DMS79 treated with DMSO at 0.1 percent for 48 hours (cell line): ENCODE data around the gene C1orf87.

Source experiments
- DNase-seq: peaks from one replicate; lab custom pipeline; 2025; lab: John Stamatoyannopoulos, UW

The C1orf87 gene, protein sequence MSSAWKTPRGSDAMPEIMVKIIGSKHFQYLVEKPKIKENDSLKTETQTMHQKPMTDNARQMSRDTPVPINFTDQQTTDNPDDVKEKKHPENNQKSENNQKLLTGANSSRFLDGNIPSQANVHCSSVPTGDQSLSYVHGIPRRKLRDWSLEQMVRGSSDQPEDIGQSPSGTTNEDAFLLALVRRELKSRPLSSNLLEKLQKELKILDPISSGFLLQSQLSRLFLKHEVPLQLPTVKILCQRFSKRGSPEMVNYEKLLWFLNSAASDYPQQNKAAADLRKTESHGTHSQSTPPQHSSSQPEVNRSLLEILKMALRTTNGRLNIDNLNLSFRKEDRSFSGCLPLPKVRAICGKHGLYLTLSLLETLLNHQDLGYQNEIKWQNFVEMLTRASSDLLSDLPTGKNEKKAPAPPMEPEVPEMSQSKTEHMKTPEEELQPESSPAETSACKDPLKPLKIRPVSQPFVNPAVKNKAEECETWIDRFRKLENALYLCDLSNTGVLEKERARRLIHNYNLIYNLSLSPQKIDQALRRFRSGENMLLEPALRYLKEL

DNA sequence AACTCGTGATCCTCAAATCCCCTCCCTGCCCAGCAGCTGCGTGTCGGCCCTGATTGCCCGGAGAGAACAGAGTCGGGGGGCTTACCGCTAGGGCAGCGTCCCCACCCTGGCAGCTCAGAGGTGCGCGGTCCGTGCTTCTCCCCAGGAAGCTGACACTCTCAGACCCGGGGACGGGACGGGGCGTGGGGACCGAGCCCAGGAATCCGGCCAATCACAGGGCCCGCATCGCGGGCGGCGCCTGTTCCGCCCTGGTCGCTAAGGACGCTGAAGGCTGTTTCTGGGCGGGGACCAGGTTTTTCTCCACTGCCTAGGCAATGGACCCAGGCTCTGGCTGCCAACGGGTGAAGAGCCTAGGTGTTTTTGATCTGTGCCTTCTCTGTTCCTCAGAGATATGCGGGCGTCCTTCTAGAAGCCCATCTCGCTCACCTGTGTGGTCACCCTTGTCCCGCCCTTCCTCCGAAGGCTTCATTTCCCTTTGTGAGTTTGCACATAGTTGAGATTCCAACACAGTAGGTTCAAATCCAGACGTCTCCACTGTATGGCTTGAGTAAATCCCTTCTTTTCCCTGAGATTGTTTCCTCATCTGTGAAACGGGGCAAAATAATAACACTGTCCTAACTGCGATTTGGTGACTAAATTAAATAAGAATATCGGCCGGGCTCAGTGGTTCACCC, at the start of gene C1orf87:
C1orf87 (minus strand) TSS at position 166 of the 674 bp plus-strand sequence. CDS start 1,127 bp downstream, outside the sequence.
- DNase-seq: no peak

DNA sequence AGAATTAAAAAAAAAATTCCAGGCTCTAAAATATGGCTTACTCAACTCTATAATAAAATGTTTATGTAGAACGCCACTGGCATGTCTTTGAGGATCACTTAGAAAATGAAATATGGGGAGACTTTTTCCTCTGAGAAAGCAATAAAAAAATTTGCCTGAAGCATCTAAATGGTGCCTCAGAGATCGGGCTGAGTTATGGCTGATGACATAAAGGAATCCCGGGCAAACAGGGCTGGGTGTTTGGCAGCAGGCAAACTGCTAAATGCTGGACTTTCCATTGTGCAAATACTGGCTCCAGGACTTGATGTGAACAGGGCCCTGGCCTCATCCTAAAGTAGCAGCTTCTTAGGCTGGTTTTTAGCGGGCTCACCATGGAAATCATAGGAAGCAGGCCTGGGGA, 44.5 kb upstream of the C1orf87 start:
- DNase-seq: no peak

DNA sequence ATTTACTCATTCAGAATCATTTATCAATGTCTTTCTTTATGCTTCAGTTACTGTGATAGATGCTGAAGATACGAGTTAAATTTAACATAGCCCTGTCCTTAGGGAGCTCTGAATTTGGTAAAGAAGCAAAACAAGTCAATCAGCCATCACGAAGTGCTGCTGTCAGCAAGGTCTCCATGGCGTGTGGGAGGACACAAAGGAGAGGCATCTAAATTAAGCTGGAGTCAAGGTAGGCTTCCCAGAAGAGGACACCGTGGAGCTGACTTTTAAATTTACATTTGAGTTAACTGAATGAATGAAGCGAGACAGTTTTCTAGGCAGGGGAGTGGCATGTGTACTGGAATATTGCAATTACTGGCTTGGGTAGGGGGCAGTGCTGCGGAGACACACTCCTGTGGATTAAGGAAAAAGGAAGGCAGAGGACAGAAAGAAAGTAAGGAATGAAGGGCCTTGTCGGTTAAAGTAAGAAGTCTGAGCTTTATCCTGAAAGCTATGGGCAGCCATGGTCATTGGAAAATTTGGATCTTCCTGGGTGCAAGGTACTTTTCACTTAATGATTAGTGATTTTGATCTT, 41.3 kb upstream of the C1orf87 start:
- DNase-seq: no peak

DNA sequence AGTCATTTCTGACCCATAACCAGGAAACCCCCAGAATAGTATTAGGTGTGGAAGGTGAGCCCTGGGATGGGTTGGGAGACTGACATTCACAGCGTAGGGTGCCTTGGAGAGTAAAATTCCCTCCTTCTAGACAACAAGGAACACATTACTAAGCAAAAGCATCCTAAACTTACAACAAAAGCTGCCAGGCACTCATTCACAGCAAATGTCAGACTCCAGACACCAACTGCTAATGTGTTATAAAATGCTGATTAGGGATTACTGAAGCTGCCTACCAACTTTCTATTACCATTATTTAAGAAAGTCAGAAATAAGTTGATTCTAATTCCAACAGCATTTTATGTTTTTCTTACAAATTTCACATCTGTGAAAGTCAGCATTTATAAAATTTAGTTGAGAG, 40.0 kb upstream of the C1orf87 start:
- no peak for DNase-seq

DNA sequence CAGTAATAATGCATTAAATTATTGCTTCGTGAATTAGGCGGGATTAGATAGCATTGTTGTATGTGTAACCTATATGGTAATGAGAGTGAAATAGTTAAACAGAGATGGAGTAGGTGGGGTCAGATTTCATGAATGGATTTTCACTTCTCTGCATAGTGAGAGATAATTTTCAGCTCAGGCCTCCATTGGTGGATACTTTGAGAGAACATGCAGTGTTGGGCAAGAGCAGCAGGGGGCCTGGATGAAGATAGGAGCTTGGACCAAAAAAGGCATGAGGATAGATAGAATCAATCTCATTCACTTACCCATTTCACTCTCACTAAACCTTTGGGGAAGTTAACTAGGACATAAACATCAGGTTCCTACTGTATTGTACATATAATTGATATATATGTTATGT, 39.5 kb upstream of the C1orf87 start:
- DNase-seq: no peak

DNA sequence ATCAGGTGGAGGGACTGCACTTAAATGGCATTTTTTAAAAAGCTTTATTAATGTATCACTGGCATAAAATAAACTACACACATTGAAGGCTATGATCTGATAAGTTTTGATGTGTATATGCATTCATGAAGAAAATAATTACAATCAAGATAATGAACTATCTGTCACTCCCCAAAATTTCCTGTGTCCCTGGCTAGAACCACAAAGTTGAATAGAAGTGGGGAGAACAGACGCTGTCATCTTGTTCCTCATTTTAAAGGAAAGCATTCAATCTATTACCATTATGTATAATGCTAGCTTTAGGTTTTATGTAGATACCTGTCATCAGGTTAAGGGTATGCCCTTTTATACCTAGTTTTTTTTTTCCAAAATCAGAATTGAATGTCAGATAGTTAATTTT, 38.1 kb upstream of the C1orf87 start:
- no peak for DNase-seq

DNA sequence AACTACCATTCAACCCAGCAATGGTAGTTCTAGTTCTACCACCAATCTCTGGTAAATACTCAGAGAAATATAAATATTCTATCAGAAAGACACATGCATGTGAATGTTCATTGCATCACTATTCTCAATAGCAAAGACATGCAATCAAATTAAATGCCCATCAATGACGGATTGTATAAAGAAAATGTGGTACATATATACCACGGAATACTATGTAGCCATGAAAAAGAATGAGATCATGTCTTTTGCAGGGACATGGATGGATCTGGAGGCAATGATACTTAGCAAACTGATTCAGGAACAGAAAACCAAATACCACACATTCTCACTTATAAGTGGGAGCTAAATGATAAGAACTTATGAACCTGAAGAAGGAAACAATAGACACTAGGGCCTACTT, 37.5 kb upstream of the C1orf87 start:
- DNase-seq: no peak

DNA sequence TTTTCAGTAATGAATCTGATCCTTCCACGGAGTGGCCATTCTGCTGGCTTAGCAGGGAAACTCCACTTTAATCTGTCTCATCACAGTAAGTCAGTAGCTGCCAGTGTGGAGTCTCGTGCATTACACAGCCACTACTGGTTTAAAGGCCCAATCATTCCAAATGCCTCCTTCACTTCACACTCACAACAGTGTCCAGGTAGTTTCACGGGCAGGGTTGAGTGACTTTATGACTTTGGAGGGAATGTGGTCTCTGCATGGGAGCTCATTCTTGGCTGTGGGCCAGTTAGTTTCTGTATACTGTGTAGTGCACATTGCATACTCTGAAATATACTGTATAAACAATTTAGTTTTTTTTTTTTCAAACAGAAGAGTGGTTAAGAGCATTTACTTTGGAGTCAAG, 34.6 kb upstream of the C1orf87 start:
- peak; percentile 77 for DNase-seq

DNA sequence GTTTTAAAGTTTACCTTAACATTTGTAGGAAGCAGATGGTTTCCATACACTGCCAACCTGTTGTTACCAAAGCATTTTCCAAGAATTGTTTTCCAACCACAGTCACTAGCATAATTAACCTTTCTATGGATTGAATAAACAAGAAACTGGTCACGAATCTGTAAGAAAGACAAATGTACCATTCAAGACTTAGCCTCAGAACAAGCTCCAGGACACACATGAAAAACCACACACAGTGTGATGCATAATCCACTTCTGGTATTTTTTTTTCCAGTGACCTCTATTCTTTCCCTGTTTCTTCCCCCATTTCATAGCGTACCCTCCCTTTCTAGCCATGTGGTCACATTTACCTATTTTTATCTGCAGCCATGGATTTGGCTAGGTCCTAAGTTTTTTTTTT, 29.6 kb upstream of the C1orf87 start:
- peak; percentile 37 for DNase-seq

DNA sequence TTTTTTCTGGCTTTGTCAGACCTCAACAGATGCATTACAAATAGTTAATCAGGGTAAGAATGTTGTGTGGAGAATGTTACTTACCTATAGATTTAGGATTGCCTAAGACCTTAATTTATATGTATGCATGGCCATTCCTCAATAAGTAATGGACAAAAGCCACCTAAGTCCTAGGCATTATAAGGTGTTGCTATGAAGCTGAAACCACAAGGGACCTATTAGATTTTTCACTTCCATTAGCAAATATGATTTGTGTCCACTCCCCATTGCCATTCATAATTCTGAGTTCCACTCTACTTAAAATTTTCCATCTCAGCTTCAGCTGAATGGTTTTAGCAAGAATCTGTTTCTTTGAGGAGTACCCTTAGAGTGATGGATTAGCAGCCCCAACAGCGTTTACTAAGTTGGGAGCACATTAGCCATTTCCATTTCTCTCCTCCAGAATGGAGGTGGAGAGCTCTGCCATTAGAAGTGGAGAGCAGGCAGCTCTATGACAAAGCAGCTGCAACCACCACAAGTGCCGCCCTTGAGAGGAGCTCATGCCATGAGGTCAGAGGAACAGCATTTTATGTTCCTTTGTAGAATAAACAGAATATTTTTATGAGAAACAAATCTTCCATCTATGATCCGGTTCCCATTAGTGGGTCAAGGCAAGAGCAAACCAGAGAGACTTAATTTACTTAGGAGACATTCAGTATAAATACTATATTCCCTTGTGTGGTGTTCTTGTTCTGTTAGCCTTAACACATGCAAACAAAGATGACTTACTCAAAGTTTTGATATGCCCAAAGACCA, 28.9 kb upstream of the C1orf87 start:
- peak; percentile 85 for DNase-seq

DNA sequence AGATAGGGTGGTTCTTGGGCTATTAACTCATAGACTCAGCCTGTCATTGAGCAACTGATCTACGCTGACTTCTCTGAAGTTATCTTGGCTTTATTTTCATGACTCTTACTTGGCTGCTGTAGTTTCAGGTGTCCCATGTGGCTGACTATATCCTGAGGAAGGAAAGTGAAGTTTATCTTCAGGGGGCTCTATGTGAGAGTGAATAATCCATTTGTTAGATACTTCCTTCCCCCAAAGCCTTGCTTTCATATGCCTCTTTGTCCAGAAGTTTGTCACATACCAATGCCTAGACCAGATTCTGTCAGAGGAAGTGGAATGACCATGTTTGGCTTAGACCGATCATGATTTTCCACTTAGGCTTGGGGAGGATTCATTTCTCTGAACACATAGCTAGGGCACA, 27.9 kb upstream of the C1orf87 start:
- no peak for DNase-seq

DNA sequence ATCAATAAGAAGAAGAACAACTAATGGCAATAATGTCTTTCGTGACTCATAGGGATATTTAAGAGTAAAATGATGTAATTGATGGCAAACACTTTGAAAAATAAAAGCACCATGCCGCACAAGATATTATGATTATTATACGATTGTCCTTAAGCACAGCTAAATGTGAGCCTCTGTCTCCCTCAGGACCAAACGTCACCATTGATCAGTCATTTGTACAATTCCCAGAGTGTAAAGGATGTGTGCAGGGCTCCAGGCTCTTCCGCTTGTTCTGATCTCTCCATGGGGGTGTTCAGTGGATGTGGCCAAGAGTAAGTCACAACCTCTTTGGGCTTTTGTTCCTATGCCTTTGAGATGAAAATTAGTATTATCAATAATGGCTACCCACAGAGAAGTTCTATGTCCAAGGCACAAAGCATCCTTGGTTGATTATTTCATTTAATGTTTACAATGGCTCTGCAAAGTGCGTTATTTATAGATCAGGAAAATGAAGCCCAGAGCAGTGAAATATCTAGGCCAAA, 17.7 kb upstream of the C1orf87 start:
- DNase-seq: no peak

DNA sequence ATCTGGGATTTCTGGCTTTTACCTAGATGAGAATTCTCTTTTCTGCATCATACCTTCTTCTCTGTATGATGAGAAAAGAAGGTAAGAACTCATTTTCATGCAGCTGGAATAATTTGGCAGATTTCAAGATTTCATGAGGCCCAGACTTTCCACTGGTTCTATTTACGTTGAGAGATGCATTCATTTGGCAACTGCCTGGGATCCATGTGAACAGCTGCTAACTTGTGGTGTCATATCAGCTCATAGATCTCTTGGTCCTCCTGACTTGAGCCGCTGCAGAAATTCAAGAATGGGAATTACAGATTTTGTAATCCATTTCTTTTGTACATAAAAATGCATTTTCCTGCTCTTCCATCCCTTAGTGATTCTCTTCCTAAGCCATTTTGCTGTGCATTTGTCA, 17.1 kb upstream of the C1orf87 start:
- DNase-seq: no peak

DNA sequence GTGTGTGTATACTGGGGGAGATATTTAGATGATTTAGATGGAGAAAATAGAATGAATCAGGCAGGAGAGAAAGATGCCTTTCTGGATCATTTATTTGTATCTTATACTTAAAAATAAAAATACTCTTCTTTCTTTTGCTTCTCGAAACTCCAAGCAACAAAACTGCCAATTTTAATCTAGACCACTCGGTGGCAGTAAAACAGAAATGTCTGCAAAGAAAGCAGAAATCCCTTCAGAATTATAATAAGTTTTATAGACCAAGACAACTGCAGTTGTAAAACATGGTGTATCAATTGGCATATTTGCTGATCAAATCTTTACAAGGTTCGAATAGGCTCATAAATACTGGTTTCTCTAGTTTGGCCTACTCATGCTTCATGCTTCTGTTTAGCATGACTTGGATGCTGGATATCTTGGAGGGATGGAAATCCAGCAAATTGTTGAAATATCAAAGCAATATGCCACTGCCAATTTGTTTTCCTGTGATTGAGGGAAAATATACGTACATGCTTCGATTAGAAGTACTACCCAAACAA, 15.1 kb upstream of the C1orf87 start:
- no peak for DNase-seq

DNA sequence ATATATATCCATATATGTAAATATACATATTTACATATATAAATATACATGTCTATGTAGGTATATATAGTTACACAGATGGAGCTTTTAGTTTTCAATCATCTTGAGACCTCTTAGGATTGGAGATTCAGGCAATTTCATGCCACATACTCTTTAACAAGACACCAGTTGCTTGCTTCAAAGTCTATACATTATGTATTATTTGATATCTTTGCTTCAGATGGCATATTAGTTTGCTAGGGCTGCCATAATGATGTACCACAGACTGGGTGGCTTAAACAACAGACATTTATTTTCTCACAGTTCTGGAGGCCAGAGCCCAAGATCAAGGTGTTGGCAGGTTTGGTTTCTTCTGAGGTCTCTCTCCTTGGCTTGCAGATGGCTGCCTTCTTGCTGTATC, 14.1 kb upstream of the C1orf87 start:
- DNase-seq: no peak

DNA sequence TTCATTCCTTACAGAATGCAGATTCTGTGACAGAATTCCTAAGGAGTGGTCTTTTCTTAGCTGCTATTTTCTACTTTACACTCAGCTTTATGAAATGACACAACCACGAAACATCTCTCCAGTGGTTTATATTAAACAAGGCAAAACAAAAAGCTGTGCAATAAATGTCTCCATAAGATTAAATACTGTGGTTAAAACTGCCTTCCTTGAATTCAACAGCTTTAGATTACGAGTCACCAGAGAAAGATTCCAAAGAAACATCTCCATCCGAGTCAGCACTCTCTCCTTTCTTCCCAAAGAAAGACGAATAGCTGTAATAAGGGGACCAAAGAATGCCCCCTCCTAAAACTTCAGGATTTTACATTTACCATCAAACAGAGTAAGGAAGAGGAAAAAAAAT, 4.6 kb upstream of the C1orf87 start:
- no peak for DNase-seq

DNA sequence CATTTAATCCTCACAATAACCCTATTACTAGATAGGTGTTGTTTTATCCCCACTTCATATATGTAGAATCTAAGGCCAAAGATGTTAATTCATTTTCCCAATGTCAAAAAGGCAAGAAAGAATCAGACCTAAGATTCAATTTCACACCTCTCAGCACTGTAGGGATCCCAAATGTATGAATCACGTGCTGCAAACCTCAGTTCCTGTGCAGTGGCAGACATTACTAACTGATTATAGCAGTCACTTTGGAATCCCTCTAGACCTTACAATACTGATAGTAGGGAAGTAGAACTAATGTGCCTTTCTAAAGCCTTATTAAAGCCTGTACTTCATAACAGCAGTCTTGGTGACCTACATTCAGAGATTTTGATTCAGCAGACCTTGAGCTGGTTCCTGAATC, 2.3 kb downstream of the C1orf87 start:
- DNase-seq: no peak

DNA sequence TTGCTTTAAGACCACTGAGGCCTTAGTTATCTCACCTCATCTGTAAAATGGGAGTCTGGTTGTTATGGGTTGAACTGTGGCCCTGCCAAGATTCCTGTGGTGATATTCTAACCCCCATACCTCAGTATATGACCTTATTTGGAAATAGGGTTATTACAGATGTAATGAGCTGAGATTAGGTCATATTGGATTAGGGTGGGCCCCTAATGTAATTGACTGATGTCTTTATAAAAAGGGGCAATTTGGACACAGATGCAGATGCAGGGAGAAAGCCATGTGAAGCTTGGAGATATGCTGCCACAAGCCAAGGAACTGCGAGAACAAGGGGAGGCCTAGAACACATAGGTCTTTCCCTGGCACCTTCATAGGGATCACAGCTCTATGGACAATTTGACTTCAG, 3.9 kb downstream of the C1orf87 start:
- no peak for DNase-seq

DNA sequence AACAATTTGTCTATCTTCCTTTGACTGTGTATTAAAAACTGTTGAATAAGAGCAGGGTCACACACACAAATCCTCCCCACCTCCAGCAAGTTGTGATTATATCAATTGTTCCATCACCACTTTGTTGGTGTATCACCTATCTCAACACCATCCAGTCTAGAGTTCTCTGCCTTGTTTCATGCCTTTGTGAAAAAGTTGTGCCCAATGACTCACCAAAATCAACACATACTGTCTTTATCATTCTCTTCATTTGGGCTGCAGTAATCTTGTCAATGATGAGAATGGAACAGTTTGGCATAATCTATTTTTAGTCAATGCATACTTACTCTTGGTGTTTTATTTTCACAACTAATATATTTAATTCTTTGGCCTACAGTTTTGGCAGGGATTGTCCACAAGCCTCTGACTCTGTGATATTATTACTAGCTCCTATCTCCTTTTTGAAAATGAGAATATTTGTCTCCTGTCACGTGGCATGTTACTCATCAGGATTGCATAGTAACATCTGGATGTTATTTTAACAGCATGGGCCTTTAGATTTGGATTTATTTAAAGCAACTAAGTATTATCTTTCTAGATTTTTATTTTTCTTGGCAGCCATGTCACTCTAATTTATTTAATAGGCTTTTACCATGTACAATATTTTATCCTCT, 5.1 kb downstream of the C1orf87 start:
- no peak for DNase-seq

DNA sequence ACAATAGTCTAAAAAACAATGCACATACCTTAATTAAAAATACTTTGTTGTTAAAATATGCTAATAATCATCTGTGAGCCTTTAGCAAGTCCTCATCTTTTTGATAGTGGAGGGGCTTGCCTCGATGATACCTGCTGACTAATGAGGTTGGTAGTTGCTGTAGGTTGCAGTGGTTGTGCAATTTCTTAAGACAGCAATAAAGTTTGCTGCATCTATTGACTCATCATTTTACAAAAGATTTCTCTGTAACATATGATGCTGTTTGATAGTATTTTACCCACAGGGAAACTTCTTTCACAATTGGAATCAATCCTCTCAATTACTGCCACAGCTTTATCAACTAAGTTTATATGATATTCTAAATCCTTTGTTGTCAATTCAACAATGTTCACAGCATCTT, 7.6 kb downstream of the C1orf87 start:
- no peak for DNase-seq

DNA sequence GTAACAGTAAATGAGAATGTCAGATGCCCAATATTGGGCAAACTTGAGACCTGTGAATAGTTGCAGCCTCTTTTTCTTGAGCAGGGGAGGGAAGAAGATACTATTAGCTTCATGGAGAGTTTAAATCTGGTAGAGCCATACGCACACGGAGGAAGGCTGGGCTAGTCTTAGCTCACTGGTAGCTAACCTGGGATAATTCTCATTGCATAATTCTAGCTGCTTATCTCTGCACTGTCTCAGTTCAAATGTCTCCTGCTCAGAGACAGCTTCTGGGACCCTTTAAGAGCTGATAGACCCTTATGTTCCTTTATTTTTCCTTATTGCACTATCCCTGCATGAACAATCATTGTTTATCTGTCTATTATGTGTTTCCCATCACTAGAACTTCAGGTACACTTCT, 8.4 kb downstream of the C1orf87 start:
- DNase-seq: no peak
